NCI-H2196 treated with DMSO at 0.1 percent for 48 hours (cell line): ENCODE data around the gene SPEN.

Source experiments
- DNase-seq: peaks from one replicate; lab custom pipeline; 2025; ENCODE audit not compliant: unreplicated experiment; lab: John Stamatoyannopoulos, UW

SPEN gene

DNA sequence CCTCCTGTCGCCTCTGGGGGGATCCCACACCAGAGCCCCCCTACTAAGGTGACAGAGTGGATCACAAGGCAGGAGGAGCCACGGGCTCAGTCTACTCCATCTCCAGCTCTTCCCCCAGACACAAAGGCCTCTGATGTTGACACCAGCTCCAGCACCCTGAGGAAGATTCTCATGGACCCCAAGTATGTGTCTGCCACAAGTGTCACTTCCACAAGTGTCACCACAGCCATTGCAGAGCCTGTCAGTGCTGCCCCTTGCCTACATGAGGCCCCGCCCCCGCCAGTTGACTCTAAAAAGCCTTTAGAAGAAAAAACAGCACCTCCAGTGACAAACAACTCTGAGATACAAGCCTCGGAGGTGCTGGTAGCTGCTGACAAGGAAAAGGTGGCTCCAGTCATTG, 86.2 kb downstream of the SPEN start:
- DNase-seq: no peak

DNA sequence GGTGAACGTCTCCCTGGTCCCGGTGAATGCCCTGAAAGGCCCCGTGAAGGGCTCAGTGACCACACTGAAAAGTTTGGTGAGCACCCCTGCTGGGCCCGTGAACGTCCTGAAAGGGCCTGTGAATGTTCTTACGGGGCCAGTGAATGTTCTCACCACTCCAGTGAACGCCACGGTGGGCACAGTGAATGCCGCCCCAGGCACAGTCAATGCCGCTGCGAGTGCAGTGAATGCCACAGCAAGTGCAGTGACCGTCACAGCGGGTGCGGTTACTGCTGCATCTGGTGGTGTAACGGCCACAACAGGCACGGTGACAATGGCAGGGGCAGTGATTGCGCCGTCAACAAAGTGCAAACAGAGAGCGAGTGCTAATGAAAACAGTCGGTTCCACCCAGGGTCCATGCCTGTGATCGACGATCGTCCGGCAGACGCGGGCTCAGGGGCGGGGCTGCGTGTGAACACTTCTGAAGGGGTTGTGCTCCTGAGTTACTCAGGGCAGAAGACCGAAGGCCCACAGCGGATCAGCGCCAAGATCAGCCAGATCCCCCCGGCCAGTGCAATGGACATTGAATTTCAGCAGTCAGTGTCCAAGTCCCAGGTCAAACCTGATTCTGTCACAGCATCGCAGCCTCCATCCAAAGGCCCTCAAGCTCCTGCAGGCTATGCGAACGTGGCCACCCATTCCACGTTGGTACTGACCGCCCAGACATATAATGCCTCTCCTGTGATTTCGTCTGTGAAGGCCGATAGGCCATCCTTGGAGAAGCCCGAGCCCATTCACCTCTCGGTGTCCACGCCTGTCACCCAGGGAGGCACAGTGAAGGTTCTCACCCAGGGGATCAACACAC, 86.9 kb downstream of the SPEN start:
- DNase-seq: no peak

DNA sequence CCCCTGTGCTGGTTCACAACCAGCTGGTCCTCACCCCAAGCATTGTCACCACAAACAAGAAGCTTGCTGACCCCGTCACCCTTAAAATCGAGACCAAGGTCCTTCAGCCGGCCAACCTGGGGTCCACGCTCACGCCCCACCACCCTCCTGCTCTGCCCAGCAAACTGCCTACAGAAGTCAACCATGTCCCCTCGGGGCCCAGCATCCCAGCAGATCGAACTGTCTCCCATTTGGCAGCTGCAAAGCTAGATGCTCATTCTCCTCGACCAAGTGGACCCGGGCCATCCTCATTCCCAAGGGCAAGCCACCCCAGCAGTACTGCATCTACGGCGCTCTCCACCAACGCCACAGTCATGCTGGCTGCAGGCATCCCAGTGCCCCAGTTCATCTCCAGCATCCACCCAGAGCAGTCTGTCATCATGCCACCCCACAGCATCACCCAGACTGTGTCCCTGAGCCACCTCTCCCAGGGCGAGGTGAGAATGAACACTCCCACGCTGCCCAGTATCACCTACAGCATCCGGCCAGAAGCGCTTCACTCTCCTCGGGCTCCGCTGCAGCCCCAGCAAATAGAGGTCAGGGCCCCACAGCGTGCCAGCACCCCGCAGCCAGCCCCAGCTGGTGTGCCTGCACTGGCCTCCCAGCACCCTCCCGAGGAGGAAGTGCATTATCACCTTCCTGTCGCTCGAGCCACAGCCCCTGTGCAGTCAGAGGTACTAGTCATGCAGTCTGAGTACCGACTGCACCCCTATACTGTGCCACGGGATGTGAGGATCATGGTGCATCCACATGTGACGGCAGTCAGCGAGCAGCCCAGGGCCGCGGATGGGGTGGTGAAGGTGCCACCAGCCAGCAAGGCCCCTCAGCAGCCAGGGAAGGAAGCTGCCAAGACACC, 87.8 kb downstream of the SPEN start:
- DNase-seq: no peak

DNA sequence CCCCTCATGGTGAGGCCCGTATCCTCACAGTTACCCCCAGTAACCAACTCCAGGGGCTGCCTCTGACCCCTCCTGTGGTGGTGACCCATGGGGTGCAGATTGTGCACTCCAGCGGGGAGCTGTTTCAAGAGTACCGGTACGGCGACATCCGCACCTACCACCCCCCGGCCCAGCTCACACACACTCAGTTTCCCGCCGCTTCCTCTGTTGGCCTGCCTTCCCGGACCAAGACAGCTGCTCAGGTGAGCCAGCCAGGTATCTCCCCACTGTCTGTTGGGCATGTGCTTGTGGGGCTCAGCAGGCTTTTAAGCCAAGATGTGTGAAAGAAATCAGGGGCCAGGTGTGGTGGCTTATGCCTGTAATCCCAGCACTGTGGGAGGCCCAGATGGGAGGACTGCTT, 88.5 kb downstream of the SPEN start:
- no peak for DNase-seq

DNA sequence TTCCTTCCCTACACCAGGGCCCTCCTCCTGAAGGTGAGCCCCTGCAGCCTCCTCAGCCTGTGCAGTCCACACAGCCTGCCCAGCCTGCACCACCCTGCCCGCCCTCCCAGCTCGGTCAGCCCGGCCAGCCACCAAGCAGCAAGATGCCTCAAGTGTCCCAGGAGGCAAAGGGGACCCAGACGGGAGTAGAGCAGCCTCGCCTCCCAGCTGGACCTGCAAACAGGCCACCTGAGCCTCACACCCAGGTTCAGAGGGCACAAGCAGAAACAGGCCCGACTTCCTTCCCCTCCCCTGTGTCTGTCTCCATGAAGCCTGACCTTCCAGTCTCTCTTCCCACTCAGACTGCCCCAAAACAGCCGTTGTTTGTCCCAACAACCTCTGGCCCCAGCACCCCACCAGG, 89.6 kb downstream of the SPEN start:
- no peak for DNase-seq

DNA sequence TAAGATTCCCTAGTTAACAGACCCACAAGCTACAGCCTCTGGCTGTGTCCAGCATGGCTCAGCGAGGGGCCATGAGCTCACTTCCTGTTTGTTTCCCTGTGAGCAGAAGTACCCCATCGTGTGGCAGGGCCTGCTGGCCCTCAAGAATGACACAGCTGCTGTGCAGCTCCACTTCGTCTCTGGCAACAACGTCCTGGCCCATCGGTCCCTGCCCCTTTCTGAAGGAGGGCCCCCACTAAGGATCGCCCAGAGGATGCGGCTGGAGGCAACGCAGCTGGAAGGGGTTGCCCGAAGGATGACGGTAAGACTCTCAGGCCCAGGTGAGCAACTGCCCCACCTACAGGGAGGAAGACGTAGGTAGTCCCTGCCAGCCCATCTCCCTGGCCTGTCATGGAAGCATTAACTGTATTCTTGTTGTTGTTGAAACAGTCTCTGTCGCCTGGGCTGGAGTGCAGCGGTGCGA, 90.2 kb downstream of the SPEN start:
- DNase-seq: no peak

DNA sequence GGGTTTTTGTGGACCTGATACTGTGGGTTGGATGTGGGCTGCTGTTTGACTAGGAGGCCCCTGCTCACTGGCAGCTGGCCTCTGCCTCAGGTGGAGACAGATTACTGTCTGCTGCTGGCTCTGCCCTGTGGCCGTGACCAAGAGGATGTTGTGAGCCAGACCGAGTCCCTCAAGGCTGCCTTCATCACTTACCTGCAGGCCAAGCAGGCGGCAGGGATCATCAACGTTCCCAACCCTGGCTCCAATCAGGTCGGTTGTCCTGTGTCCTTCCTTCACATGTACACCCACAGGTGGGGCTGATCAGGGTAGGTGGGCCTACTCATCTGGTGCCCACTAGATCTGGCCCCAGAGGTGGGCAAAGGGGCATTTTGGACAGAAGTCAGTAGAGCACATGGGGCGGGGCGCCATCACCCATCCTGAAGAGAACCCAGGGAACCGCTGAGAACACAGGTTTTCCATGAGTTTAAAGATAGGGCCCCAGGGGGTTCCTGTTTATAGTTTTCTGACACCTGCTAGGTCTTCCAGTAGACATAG, 91.2 kb downstream of the SPEN start:
- no peak for DNase-seq

DNA sequence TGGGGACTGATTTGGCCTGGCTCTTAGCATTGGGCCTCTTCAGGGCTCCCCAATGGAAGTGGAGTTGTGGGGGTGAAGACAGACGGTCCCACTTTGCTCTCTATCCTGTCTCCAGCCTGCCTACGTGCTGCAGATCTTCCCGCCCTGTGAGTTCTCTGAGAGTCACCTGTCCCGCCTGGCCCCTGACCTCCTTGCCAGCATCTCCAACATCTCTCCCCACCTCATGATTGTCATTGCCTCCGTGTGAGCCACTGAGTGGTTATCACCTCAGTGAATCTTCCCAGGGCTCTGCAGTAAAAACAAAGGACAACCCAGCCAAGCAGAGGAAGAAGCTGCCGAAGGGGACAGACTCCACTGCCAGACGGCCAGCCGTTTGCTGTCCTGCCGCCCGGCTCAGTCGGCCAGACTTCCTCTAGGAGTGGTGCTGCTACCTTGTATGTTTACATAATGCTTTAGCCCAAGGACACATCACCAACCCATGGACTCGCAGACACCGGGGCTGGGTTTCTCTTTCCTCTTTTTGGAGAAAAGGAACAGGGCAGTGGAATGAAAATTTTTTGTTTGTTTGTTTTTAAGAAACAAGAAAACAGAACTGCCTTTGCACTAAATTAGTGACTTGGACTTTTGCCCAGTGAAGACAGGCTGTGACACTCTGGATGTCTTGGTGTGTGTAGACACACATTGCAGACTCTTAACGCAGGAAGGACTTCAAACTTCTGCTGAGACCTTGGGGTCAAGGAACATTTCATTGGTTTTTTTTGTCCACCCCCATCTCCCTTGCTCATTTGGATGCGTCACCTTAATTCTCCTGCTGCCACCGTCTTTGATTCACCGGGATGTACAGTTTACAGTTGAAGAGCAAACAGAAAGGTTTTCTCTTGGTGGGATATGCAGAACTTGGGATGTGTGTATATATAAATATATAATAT, 91.9 kb downstream of the SPEN start:
- DNase-seq: peak; percentile 26

DNA sequence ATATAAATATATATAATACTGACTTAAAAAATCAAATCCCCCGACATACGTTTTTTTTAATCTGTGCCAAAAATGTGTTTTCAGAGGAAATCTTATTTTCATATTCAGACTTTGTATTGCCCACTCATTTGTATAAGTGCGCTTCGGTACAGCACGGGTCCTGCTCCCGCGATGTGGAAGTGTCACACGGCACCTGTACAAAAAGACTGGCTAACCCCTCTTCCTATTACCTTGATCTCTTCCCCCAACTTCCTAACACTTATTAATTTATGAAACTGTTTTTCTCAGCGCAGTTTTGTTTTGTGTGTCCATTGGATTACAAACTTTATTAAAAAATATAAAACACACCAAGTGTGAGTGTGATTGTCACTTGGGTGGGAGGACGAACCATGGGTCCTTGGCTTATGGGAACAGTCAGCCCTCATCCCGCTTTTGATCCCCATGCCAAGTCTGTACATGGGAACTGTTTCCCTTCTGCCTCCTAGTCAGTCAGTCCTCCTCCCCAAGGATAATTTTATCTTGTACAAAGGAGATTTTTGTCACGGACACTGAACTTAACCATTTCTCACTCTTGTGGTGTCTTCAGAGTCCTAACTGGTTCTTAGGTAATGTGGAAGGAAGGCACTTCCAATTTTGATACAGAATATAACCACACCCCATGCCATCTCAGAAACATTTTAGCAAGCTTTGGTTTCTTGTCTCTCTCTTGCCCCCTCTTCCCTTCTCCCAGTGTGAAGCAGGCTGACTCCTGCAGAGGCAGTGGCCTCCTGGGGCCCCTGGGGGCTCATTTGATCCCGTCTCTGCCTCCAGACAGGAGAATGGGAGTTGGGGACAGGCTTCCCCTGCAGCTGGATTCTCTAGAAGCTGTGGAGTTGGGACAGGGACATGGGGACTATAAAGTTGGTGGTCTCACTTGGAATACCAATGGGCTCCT, 92.9 kb downstream of the SPEN start:
- no peak for DNase-seq

DNA sequence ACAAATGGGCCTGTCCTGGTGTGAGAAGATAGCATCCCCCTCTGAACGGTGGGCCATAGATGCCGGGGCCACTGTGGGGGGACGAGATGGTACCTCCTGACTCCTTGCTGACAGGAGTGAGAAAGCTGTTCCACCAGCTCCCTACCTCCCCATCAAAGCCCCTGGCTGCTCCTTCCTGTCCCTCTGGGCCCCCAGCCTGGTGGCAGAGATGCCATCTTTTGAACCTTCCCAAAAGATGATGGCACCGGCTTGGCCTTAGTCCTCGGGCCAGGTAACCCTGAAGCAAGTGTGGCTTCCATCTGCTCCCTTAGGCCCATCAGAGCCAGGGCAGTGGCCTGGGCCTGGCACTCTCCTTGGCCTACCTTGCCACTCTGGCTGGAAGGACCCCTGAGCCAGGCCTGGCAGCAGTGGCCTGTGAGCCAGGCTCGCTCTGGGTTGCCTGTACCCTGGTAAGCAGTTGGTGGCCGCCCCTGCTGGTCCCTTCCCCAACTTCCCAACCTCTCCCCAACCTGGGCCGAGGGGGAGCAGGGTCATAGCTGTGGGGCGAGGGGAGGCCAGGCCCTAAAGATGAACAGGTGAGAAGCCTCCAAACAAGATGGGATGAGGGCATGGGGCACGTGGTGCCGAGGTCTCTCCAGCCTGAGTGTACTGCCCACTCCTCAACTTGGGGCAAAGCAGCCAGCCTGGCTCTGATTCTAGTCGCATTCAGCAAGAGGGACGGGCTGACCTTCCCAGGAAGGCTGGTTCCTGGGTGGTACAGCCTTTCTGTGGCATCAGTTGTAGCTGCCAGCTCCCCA, 93.7 kb downstream of the SPEN start:
- DNase-seq: no peak

DNA sequence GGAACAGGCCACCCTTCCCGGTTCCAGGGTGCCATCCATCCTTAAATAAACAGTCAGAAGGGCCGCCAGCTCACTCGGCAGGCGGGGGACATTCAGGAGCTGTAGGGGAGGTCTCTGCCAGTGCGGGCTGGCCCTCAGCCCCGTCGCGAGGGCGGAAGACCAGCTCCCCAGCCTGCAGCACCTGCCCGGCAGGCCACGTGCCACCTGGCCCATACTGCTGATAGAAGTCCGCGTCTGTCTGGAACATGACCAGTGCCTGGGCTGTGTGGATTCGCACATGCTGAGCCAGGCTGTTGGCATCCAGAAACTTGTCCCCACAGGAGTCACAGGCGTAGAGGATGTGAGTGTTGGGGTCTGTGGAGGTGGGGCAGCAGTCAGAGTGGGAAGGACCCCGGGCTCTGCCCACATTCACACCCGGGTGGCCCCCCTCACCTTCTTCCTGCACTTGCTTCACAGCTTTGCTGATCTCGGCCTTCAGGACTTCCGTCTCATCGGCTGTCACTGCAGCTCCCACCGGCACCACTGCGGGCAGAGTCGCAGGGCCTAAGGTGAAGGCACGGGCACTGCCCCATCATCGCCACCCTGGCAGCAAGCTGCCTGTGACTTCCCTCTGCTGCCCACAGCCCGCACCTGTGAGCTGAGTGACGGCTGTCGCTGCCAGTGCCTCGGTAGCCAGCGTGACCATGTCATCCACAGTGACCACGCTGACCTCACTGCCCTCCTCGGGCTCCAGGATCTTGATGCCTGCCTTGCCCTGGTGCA, 94.6 kb downstream of the SPEN start:
- DNase-seq: no peak

DNA sequence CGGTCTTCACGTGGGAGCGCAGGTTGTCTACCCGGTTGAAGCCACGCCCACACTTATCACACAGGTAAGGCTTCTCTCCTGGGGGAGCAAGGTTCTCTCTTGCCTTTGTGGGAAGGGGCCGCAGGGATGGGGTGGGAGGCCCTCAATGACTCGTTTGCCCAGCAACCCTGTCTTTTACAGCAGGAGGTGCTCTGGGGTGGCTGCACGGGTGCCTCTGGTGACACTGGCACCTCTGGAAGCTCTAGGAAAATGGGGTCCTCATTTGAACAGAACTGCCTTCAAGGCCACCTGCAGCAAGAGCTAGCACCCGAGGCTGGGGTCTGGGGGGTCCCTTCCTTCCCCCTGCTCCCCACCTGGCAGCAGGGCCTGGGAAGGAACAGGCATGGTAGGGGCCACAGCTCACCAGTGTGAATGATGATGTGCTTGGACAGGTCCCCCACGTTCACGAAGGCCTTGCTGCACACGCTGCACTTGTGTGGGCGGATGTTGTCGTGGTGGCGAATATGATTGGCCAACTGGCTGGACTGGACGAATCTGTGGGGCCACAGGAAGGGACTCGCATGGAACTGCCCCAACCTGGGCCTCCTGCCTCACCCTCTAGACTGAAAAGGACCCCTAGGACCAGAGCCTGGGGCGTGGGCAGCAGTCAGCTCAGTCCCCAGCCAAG, 95.3 kb downstream of the SPEN start:
- DNase-seq: no peak

DNA sequence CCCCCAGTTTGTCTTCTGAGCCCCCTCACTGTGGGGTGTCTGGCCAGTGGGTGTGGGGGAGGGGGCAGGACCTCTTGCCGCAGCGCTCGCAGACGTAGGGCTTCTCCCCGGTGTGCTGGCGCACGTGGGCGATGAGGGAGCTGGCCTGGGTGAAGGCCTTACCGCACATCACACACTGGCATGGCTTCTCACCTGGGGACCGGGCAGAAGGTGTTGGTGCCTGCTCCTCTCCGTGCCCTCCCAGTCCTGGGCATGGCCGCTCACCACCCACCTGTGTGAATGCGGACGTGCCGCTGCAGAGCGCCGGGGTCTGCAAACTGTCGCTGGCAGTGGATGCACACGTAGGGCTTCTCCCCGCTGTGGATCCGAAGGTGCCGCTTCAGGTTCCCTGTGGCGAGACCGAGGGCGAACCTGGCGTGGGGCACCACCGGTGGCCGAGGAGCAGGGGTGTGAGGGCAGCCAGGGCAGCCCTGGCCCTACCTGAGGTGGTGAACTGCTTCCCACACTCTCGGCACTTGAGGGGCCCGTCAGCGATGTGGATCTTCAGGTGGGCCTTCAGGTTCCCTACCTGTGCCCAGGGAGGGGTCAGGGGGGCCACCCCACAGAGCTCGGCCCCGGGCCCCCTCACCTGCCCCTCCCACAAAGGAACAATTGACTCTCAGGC, 96.0 kb downstream of the SPEN start:
- DNase-seq: no peak

DNA sequence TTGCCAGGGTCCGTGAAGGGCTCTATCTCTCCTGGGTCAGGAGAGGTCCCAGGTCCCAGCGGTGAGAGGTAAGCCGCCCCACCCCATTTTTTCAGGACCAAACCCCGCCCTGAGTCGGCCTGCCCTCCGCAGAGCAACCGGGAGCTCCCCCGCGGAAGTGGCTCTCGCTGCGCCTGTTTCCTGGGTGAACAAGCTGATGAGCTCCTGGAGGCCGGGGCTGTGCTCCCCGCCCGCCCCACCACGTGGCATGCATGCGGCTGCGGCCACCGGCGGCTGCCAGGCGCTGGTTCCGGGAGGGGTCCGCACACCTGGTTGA, 96.4 kb downstream of the SPEN start:
- no peak for DNase-seq

DNA sequence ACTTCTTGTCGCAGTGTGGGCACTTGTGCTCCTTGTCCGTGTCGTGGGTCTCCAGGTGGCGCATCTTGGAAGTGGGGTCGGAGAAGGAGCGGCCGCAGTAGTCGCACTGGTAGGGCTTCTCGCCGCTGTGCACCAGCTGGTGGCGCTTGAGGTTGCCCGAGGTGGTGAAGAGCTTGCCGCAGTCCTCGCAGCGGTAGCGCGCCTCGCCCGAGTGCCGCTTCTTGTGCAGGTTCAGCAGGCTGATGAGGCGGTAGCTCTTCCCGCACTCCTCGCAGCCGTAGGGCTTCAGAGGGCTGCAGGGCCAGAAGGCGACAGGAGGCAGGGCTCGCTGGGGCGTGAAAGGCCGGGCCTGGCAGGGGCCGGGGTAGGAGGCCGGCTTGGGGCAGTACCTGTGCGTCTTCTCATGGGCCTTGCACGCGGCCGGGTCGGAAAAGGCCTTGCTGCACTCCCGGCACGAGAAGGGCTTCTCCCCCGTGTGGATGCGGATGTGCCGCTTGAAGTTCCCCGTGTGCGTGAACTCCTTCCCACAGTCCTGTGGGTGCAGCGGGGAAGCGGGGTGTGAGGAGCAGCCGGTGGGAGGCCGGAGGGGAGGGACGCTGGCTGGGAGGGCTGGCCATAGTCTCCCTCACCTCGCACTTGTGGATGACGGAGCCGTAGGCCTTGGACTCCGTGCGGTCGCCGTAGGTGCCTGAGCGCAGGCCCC, 97.0 kb downstream of the SPEN start:
- no peak for DNase-seq

DNA sequence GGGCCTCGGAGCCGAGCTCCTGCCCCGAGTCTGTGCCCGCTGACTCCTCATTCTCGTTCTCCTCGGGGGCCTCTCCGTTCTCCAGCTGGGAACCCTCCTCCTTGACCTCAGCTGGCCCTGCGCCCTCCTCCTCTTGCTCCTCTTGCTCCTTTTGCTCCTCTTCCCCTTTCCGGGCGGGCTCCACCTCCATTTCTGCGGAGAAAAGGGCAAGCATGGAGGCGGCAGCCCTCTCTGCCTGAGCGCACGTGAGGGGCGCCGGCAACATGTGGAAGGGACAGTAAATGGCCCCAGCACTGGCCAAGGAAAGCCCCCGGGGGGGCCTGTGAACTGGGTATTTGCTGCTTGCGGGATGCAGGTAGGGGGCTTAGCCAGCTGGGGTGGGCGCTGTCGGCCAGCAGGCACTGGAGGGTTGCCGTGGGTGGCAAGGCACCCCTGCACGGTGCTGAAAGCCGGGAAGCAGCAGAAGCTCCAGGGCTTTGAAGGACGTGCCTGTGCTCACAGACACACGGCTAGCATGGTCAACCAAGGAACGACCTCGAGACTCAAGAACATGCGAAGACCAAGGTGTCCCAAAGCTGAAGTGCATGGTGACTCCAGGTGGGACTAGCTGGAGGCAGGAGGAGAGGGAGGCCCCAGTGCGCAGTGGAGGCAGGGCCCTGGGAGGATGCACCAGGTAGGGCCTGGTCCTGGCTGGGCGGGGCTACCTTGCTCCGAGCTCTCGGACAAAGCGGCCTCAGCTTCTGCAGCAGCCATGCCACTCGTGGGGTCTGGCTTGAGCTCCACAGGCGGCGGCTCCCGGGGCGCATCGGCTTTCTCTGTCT, 97.7 kb downstream of the SPEN start:
- DNase-seq: no peak
